D341Med (cell line): ENCODE data around the gene SERPINA3.

Experiments
- DNase-seq: peaks from one replicate; pipeline ENCODE4 v3.0.0; 2012; ENCODE audit warnings: low spot score

SERPINA3 gene

GRCh38 chr14:94613720-94614644, 1.8 kb downstream of the SERPINA3 start:
- no peak for DNase-seq

- no peak for DNase-seq
Observed at GRCh38 chr14:94614802-94615201, 2.6 kb downstream of the SERPINA3 start.

- no peak for DNase-seq
Observed at GRCh38 chr14:94615254-94615653, 3.1 kb downstream of the SERPINA3 start.

GRCh38 chr14:94615823-94616570, 3.8 kb downstream of the SERPINA3 start:
- DNase-seq, result no peak

GRCh38 chr14:94617366-94617941, 5.3 kb downstream of the SERPINA3 start:
- DNase-seq, result no peak

- no peak for DNase-seq
Observed at GRCh38 chr14:94617988-94618822, 6.0 kb downstream of the SERPINA3 start.

- no peak for DNase-seq
Observed at GRCh38 chr14:94619297-94619696, 7.1 kb downstream of the SERPINA3 start.

- no peak for DNase-seq
Observed at GRCh38 chr14:94620597-94620996, 8.4 kb downstream of the SERPINA3 start.

GRCh38 chr14:94621358-94622134, 9.4 kb downstream of the SERPINA3 start:
- no peak for DNase-seq

- DNase-seq, result no peak
Observed at GRCh38 chr14:94622653-94623421, 10.6 kb downstream of the SERPINA3 start.

GRCh38 chr14:94623422-94623809, 11.2 kb downstream of the SERPINA3 start:
- DNase-seq, result no peak

- DNase-seq, result no peak
Observed at GRCh38 chr14:94623856-94624499, 11.8 kb downstream of the SERPINA3 start.

- DNase-seq, result no peak
Observed at GRCh38 chr14:94624537-94625352, 12.6 kb downstream of the SERPINA3 start.

- DNase-seq, result no peak
Observed at GRCh38 chr14:94625353-94625635, 13.1 kb downstream of the SERPINA3 start.

- no peak for DNase-seq
Observed at GRCh38 chr14:94628578-94628977, 16.4 kb downstream of the SERPINA3 start.

GRCh38 chr14:94630396-94630795, 18.2 kb downstream of the SERPINA3 start:
- no peak for DNase-seq

- DNase-seq, result no peak
Observed at GRCh38 chr14:94631050-94631449, 18.9 kb downstream of the SERPINA3 start.

- DNase-seq, result no peak
Observed at GRCh38 chr14:94631536-94632304, 19.5 kb downstream of the SERPINA3 start.

- DNase-seq, result no peak
Observed at GRCh38 chr14:94632305-94632590, 20.1 kb downstream of the SERPINA3 start.
